ENCODE results near the gene ZNF639.

The ZNF639 gene

DNA sequence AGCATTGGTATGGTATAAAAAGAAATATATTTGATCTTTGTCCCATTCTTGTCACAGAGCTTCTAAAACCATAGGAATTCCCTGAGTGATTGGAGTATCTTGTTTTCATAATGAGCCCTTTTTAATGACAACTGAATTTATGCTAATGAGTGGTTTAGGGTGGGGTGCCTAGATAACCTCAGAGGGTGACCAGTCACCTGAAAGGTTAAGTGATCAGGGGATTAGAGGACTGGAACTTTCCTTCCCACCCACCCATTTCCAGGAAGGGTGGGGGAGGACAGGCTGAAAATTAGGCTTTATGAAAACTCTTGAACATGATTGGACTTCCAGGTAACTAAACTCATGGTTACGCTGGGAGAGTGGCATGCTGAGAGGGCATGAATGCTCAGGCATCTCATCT lies 33.2 kb downstream of the ZNF639 start:
- no peaks in the 10 kb centered on the region for H3K9me3 ChIP-seq (ENCODE audit: insufficient read depth, low read depth, low read length)
- no peaks in the 10 kb centered on the region for H3K27me3 ChIP-seq (ENCODE audit: insufficient read depth, low read length)
- 94% methylated on average over 1 of the region's 1 CpG for WGBS
- H3K36me3 ChIP-seq (ENCODE audit: insufficient read depth, low read length), result peaks cover 82% of the 10 kb centered on the region
- H3K4me1 ChIP-seq (ENCODE audit: insufficient read depth, low read length), result no peaks in the 10 kb centered on the region
- H3K9ac ChIP-seq (ENCODE audit: low read depth, low read length), result no peak overlapping the region
- no peak overlapping the region for H3K4me3 ChIP-seq (ENCODE audit: low read length)
- H3K27ac ChIP-seq (ENCODE audit: low read depth, low read length), result no peak overlapping the region

DNA sequence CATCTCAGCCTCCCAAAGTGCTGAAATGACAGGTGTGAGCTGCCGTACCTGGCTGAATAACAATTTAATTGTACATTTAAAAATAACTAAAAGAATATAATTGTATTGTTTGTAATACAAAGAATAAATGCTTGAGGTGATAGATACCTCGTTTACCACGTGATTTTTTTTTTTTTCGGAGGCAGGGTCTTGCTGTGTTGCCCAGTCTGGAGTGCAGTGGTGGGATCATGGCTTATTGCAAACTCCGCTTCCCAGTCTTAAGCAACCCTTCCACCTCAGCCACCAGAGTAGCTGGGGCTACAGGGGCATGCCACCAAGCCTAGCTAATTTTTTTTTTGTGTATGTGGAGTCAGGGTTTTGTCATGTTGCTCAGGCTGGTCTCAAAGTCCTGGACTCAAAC lies 40.5 kb downstream of the ZNF639 start:
- Histone ChIP-seq H3K36me3 (ENCODE audit: insufficient read depth, low read length) (peaks cover 87% of the 10 kb centered on the region), H3K4me1 (ENCODE audit: insufficient read depth, low read length) (no peaks in the 10 kb centered on the region), H3K9me3 (ENCODE audit: insufficient read depth, low read depth, low read length) (no peaks in the 10 kb centered on the region), H3K27me3 (ENCODE audit: insufficient read depth, low read length) (no peaks in the 10 kb centered on the region), H3K27ac (ENCODE audit: low read depth, low read length) (no peak overlapping the region), H3K9ac (ENCODE audit: low read depth, low read length) (no peak overlapping the region), H3K4me3 (ENCODE audit: low read length) (no peak overlapping the region)
- WGBS, result 100% methylated on average over 4 of the region's 5 CpGs

DNA sequence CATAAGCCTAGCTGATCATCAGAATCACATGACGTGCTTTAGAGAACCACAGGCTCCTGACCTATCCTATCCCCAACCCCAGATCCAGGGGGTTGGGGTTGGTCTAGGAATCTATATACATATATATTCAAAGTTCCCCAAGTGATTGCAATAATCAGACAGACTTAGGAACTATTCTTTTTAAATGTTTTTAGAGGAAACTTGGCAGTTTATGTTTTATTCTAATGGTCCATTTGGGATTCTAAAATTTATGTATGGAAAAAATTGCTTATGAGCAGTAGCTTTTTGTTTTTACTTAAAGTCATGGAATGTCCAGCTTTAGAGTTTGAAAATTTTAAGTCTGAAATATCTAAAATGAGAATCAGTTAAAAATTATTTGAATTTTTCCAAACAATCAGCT lies 46.8 kb downstream of the ZNF639 start:
- no CpG with 5 or more reads among the region's 1 CpG for WGBS
- no peaks in the 10 kb centered on the region for H3K9me3 ChIP-seq (ENCODE audit: insufficient read depth, low read depth, low read length)
- H3K27me3 ChIP-seq (ENCODE audit: insufficient read depth, low read length), result no peaks in the 10 kb centered on the region
- H3K27ac ChIP-seq (ENCODE audit: low read depth, low read length), result no peak overlapping the region
- no peak overlapping the region for H3K4me3 ChIP-seq (ENCODE audit: low read length)
- no peak overlapping the region for H3K9ac ChIP-seq (ENCODE audit: low read depth, low read length)
- peaks cover 68% of the 10 kb centered on the region for H3K36me3 ChIP-seq (ENCODE audit: insufficient read depth, low read length)
- H3K4me1 ChIP-seq (ENCODE audit: insufficient read depth, low read length), result no peaks in the 10 kb centered on the region

- H3K36me3 ChIP-seq (ENCODE audit: insufficient read depth, low read length), result peaks cover 68% of the 10 kb centered on the region
- H3K9ac ChIP-seq (ENCODE audit: low read depth, low read length), result no peak overlapping the region
- 96% methylated on average over 2 of the region's 6 CpGs for WGBS
- no peaks in the 10 kb centered on the region for H3K4me1 ChIP-seq (ENCODE audit: insufficient read depth, low read length)
- no peak overlapping the region for H3K4me3 ChIP-seq (ENCODE audit: low read length)
- no peaks in the 10 kb centered on the region for H3K9me3 ChIP-seq (ENCODE audit: insufficient read depth, low read depth, low read length)
- no peaks in the 10 kb centered on the region for H3K27me3 ChIP-seq (ENCODE audit: insufficient read depth, low read length)
- no peak overlapping the region for H3K27ac ChIP-seq (ENCODE audit: low read depth, low read length)
These were observed 51.1 kb downstream of the ZNF639 start for GRCh38 chr3:179373938-179374337.

DNA sequence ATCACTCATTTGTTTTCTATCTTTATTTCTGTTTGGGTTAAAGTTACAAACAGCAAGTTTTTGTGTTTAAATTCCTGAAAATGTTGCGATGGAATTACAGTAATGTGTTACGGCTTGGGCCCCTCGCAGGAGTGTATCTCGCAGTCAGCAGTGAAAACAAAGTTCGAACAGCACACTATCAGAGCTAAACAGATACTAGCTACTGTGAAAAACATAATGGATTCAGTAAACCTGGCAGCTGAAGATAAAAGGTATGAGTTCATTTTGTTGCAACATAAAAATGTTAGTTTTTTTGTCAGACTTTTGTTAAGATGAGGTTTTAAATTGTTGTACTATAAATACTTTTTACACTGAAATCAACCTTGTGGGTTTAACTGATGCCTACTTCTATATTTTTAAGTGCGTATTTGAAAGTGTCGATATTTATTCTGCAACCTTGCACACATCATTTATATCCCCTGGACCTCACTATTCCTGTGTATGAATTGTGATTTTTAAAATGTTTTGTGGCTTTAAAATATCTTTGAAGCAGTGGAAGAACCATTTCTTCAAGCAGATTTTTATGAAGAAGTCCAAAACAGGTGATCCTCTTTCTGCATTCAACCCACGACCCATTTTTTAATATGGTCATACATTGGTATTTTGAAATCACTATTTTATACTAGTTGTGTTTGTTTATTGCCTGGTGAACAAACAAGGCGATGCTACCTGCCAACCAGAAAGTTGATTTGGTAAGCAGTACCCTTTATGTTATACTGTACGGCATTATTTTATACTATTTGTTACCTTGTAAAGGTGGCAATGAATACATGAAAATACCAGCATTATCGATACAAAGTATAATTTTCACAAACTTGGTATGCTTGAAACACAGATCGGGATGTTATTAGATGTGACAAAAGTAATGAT lies 52.5 kb downstream of the ZNF639 start:
- 92% methylated on average over 9 of the region's 12 CpGs for WGBS

GRCh38 chr3:179376474-179376873 lies 53.6 kb downstream of the ZNF639 start:
- peaks cover 70% of the 10 kb centered on the region for H3K36me3 ChIP-seq (ENCODE audit: insufficient read depth, low read length)
- no peaks in the 10 kb centered on the region for H3K27me3 ChIP-seq (ENCODE audit: insufficient read depth, low read length)
- H3K4me1 ChIP-seq (ENCODE audit: insufficient read depth, low read length), result no peaks in the 10 kb centered on the region
- H3K27ac ChIP-seq (ENCODE audit: low read depth, low read length), result no peak overlapping the region
- no peak overlapping the region for H3K9ac ChIP-seq (ENCODE audit: low read depth, low read length)
- H3K9me3 ChIP-seq (ENCODE audit: insufficient read depth, low read depth, low read length), result no peaks in the 10 kb centered on the region
- no CpG with 5 or more reads among the region's 1 CpG for WGBS
- H3K4me3 ChIP-seq (ENCODE audit: low read length), result no peak overlapping the region

More for the DNA sequence above, 52.5 kb downstream of the ZNF639 start:
- Histone ChIP-seq H3K9ac (ENCODE audit: low read depth, low read length) (no peak overlapping the region), H3K27me3 (ENCODE audit: insufficient read depth, low read length) (no peaks in the 10 kb centered on the region), H3K27ac (ENCODE audit: low read depth, low read length) (no peak overlapping the region), H3K4me1 (ENCODE audit: insufficient read depth, low read length) (no peaks in the 10 kb centered on the region), H3K9me3 (ENCODE audit: insufficient read depth, low read depth, low read length) (no peaks in the 10 kb centered on the region), H3K4me3 (ENCODE audit: low read length) (no peak overlapping the region), H3K36me3 (ENCODE audit: insufficient read depth, low read length) (peaks cover 67% of the 10 kb centered on the region)
